T-helper 17 cell (primary cell): ENCODE results near the gene MYO1D. TPM values are rescaled to one million over a fixed set of nuclear protein-coding genes. Genes with fewer than 3 reads are reported as not detected.
A peak's percentile ranks its signal among the peaks of the same experiment; 100 is the strongest.

Experiments used
- ATAC-seq: fragments of 150-1000 bp; cut with Tn5 transposase; 2 replicates; pipeline ENCODE4 v1.10.0; 2021; ENCODE audit warnings: mild to moderate bottlenecking, moderate library complexity
- DNase-seq, 3 donors: peaks; one replicate each; pipeline versions ENCODE4 v3.0.0 to v3.0.0-alpha.2; 2020 to 2021
- H3K9me3 ChIP-seq: one replicate; pipeline ENCODE4 v1.7.0; 2013; ENCODE audit warnings: low read length, mild to moderate bottlenecking; ENCODE audit not compliant: control insufficient read depth, poor library complexity, severe bottlenecking
- H3K27ac Mint-ChIP-seq: one replicate; pipeline ENCODE4 v1.8.0; 2022; ENCODE audit warnings: mild to moderate bottlenecking, moderate library complexity, mixed read lengths
- H3K27me3 Mint-ChIP-seq: one replicate; pipeline ENCODE4 v1.8.0; 2022; ENCODE audit warnings: mixed read lengths
- H3K36me3 Mint-ChIP-seq: one replicate; pipeline ENCODE4 v1.8.0; 2022; ENCODE audit warnings: low read depth, mixed read lengths
- H3K4me1 Mint-ChIP-seq: one replicate; pipeline ENCODE4 v1.8.0; 2022; ENCODE audit warnings: mild to moderate bottlenecking, mixed read lengths
- H3K4me3 Mint-ChIP-seq: one replicate; pipeline ENCODE4 v1.8.0; 2022; ENCODE audit warnings: mild to moderate bottlenecking, moderate library complexity, mixed read lengths
- total RNA-seq, 4 donors: library from RNA in 2 of 4; stranded (reverse) in 2 of 4; gene quantifications; one replicate each; pipeline ENCODE4 v1.2.3 and lab custom pipeline; 2022 to 2026

Gene MYO1D
- total RNA-seq, 2 donors from 2014 or later, result 9.1 to 12.4 TPM

- H3K36me3 Mint-ChIP-seq, result no peaks in the 10 kb centered on the region
- no peaks in the 10 kb centered on the region for H3K27me3 Mint-ChIP-seq
- no peaks in the 10 kb centered on the region for H3K9me3 ChIP-seq
- no peak overlapping the region for H3K4me3 Mint-ChIP-seq
- DNase-seq, result no peak
- H3K27ac Mint-ChIP-seq, result peak overlapping the region; percentile 43
- peaks cover 32% of the 10 kb centered on the region for H3K4me1 Mint-ChIP-seq
- no peak for ATAC-seq
Measured at GRCh38 chr17:32555611-32556310, 321.2 kb downstream of the MYO1D start.

- Mint-ChIP-seq H3K4me3 (no peak overlapping the region), H3K27me3 (no peaks in the 10 kb centered on the region), H3K4me1 (peaks cover 25% of the 10 kb centered on the region), H3K36me3 (no peaks in the 10 kb centered on the region), H3K27ac (peak overlapping the region; percentile 27)
- H3K9me3 ChIP-seq, result no peaks in the 10 kb centered on the region
- no peak for ATAC-seq
- no peak for DNase-seq
Measured at GRCh38 chr17:32553168-32553567, 323.8 kb downstream of the MYO1D start.

- H3K9me3 ChIP-seq, result no peaks in the 10 kb centered on the region
- Mint-ChIP-seq H3K27ac (peak overlapping the region; percentile 24), H3K36me3 (no peaks in the 10 kb centered on the region), H3K4me1 (peaks cover 23% of the 10 kb centered on the region), H3K4me3 (no peak overlapping the region), H3K27me3 (no peaks in the 10 kb centered on the region)
- DNase-seq, result no peak
- no peak for ATAC-seq
Measured at GRCh38 chr17:32552280-32552679, 324.6 kb downstream of the MYO1D start.

- peaks cover 23% of the 10 kb centered on the region for H3K4me1 Mint-ChIP-seq
- H3K4me3 Mint-ChIP-seq, result no peak overlapping the region
- ATAC-seq, result peak; percentile 54
- DNase-seq, result no peak
- H3K27ac Mint-ChIP-seq, result peak overlapping the region; percentile 24
- no peaks in the 10 kb centered on the region for H3K9me3 ChIP-seq
- no peaks in the 10 kb centered on the region for H3K27me3 Mint-ChIP-seq
- no peaks in the 10 kb centered on the region for H3K36me3 Mint-ChIP-seq
Measured at GRCh38 chr17:32551186-32551955, 325.6 kb downstream of the MYO1D start.

GRCh38 chr17:32549559-32549958 is 327.4 kb downstream of the MYO1D start:
- H3K36me3 Mint-ChIP-seq, result no peaks in the 10 kb centered on the region
- H3K27me3 Mint-ChIP-seq, result no peaks in the 10 kb centered on the region
- H3K4me3 Mint-ChIP-seq, result no peak overlapping the region
- no peaks in the 10 kb centered on the region for H3K9me3 ChIP-seq
- no peak for ATAC-seq
- peaks cover 21% of the 10 kb centered on the region for H3K4me1 Mint-ChIP-seq
- DNase-seq, result no peak
- no peak overlapping the region for H3K27ac Mint-ChIP-seq

GRCh38 chr17:32546031-32546444 is 330.9 kb downstream of the MYO1D start:
- Mint-ChIP-seq H3K27me3 (no peaks in the 10 kb centered on the region), H3K4me3 (no peak overlapping the region), H3K36me3 (no peaks in the 10 kb centered on the region), H3K4me1 (peaks cover 5% of the 10 kb centered on the region), H3K27ac (peak overlapping the region; percentile 47)
- DNase-seq (no peak), ATAC-seq (no peak)
- H3K9me3 ChIP-seq, result no peaks in the 10 kb centered on the region

- Mint-ChIP-seq H3K4me1 (peaks cover 9% of the 10 kb centered on the region), H3K4me3 (no peak overlapping the region), H3K27ac (no peak overlapping the region), H3K27me3 (no peaks in the 10 kb centered on the region), H3K36me3 (no peaks in the 10 kb centered on the region)
- ATAC-seq, result no peak
- no peaks in the 10 kb centered on the region for H3K9me3 ChIP-seq
- DNase-seq, result no peak
Measured at GRCh38 chr17:32542186-32542585, 334.7 kb downstream of the MYO1D start.

- Mint-ChIP-seq H3K27ac (no peak overlapping the region), H3K27me3 (no peaks in the 10 kb centered on the region), H3K36me3 (no peaks in the 10 kb centered on the region), H3K4me3 (no peak overlapping the region), H3K4me1 (peaks cover 11% of the 10 kb centered on the region)
- DNase-seq (no peak), ATAC-seq (no peak)
- H3K9me3 ChIP-seq, result no peaks in the 10 kb centered on the region
Measured at GRCh38 chr17:32541640-32542039, 335.3 kb downstream of the MYO1D start.

GRCh38 chr17:32536736-32537643 is 339.9 kb downstream of the MYO1D start:
- no peak overlapping the region for H3K27ac Mint-ChIP-seq
- no peaks in the 10 kb centered on the region for H3K9me3 ChIP-seq
- ATAC-seq (no peak), DNase-seq (no peak)
- H3K4me1 Mint-ChIP-seq, result peaks cover 16% of the 10 kb centered on the region
- H3K27me3 Mint-ChIP-seq, result no peaks in the 10 kb centered on the region
- peak overlapping the region; percentile 36 for H3K4me3 Mint-ChIP-seq
- H3K36me3 Mint-ChIP-seq, result peaks cover 7% of the 10 kb centered on the region

GRCh38 chr17:32533296-32533695 is 343.6 kb downstream of the MYO1D start:
- Mint-ChIP-seq H3K27me3 (no peaks in the 10 kb centered on the region), H3K4me1 (peaks cover 24% of the 10 kb centered on the region), H3K27ac (peak overlapping the region; percentile 82), H3K36me3 (peaks cover 7% of the 10 kb centered on the region), H3K4me3 (no peak overlapping the region)
- ATAC-seq, result no peak
- H3K9me3 ChIP-seq, result no peaks in the 10 kb centered on the region
- no peak for DNase-seq

GRCh38 chr17:32529604-32530003 is 347.3 kb downstream of the MYO1D start:
- H3K36me3 Mint-ChIP-seq, result peaks cover 7% of the 10 kb centered on the region
- peaks cover 26% of the 10 kb centered on the region for H3K4me1 Mint-ChIP-seq
- H3K4me3 Mint-ChIP-seq, result no peak overlapping the region
- H3K27me3 Mint-ChIP-seq, result no peaks in the 10 kb centered on the region
- no peak overlapping the region for H3K27ac Mint-ChIP-seq
- DNase-seq (no peak), ATAC-seq (no peak)
- no peaks in the 10 kb centered on the region for H3K9me3 ChIP-seq

GRCh38 chr17:32528825-32529224 is 348.1 kb downstream of the MYO1D start:
- Mint-ChIP-seq H3K4me3 (peak overlapping the region; percentile 76), H3K27ac (peak overlapping the region; percentile 83)
- peak; percentile 47 for ATAC-seq

GRCh38 chr17:32527146-32527545 is 349.8 kb downstream of the MYO1D start:
- no peaks in the 10 kb centered on the region for H3K27me3 Mint-ChIP-seq
- H3K27ac Mint-ChIP-seq, result no peak overlapping the region
- H3K4me1 Mint-ChIP-seq, result peaks cover 34% of the 10 kb centered on the region
- no peaks in the 10 kb centered on the region for H3K36me3 Mint-ChIP-seq
- H3K9me3 ChIP-seq, result no peaks in the 10 kb centered on the region
- ATAC-seq (no peak), DNase-seq (no peak)
- H3K4me3 Mint-ChIP-seq, result no peak overlapping the region

More at GRCh38 chr17:32528825-32529224, 348.1 kb downstream of the MYO1D start:
- no peaks in the 10 kb centered on the region for H3K27me3 Mint-ChIP-seq
- H3K9me3 ChIP-seq, result no peaks in the 10 kb centered on the region
- H3K36me3 Mint-ChIP-seq, result peaks cover 7% of the 10 kb centered on the region
- H3K4me1 Mint-ChIP-seq, result peaks cover 31% of the 10 kb centered on the region
- no peak for DNase-seq
